Bronchial epithelial cell (primary cell): ENCODE results near the gene CBFA2T3. TPM values are rescaled to one million over a fixed set of nuclear protein-coding genes. Genes with fewer than 3 reads are reported as not detected.

Experiments used
- DNase-seq: peaks from one replicate; pipeline ENCODE4 v3.0.0-alpha.2; 2010; ENCODE audit warnings: low read depth
- FAIRE-seq: peaks from 2 replicates; lab custom pipeline; 2011; peaks lifted over from hg19 to GRCh38; lab: Jason Lieb, UNC
- H3K27me3 ChIP-seq: 2 replicates; pipeline ENCODE4 v1.5.1; 2011; ENCODE audit warnings: low read length; ENCODE audit not compliant: control insufficient read depth, insufficient read depth
- H3K36me3 ChIP-seq: 2 replicates; pipeline ENCODE4 v1.5.1; 2011; ENCODE audit warnings: low read length; ENCODE audit not compliant: control insufficient read depth, insufficient read depth
- H3K4me3 ChIP-seq: 2 replicates; pipeline ENCODE4 v1.5.1; 2011; ENCODE audit warnings: mild to moderate bottlenecking, low read depth, low read length, control low read depth
- CTCF ChIP-seq: IDR thresholded peaks from 2 replicates; pipeline ENCODE4 v1.5.1; 2011; ENCODE audit warnings: mild to moderate bottlenecking, moderate library complexity, low read length, control low read depth, inconsistent platforms; ENCODE audit not compliant: insufficient read depth, severe bottlenecking
- total RNA-seq: library from RNA; depleted of rRNA; stranded (reverse); fragments of >200 nt; gene quantifications from 2 replicates; pipeline ENCODE4 v1.2.1, GENCODE V29; 2014

Gene CBFA2T3
- total RNA-seq, 1 donor from 2014 or later, result 0.26 TPM

- peaks cover 7% of the 10 kb centered on the region for H3K27me3 ChIP-seq
- FAIRE-seq, result no peak
- H3K36me3 ChIP-seq, result no peaks in the 10 kb centered on the region
- DNase-seq, result no peak
- no peak overlapping the region for H3K4me3 ChIP-seq
- TF ChIP-seq CTCF, result no peak
Measured at GRCh38 chr16:88876942-88877526, 100.0 kb downstream of the CBFA2T3 start.

GRCh38 chr16:88875703-88876234, 101.2 kb downstream of the CBFA2T3 start:
- H3K36me3 ChIP-seq, result no peaks in the 10 kb centered on the region
- H3K27me3 ChIP-seq, result peaks cover 6% of the 10 kb centered on the region
- DNase-seq (no peak), FAIRE-seq (no peak)
- TF ChIP-seq CTCF, result no peak
- no peak overlapping the region for H3K4me3 ChIP-seq

GRCh38 chr16:88874938-88875599, 101.9 kb downstream of the CBFA2T3 start:
- Histone ChIP-seq H3K27me3 (peaks cover 6% of the 10 kb centered on the region), H3K36me3 (no peaks in the 10 kb centered on the region), H3K4me3 (no peak overlapping the region)
- DNase-seq (no peak), FAIRE-seq (no peak)
- no peak for TF ChIP-seq CTCF

GRCh38 chr16:88872650-88873331, 104.2 kb downstream of the CBFA2T3 start:
- no peak for FAIRE-seq
- no peak overlapping the region for H3K4me3 ChIP-seq
- TF ChIP-seq CTCF, result no peak
- DNase-seq, result no peak
- no peaks in the 10 kb centered on the region for H3K36me3 ChIP-seq
- H3K27me3 ChIP-seq, result peaks cover 9% of the 10 kb centered on the region

GRCh38 chr16:88871730-88872416, 105.1 kb downstream of the CBFA2T3 start:
- Histone ChIP-seq H3K4me3 (no peak overlapping the region), H3K27me3 (peaks cover 8% of the 10 kb centered on the region), H3K36me3 (no peaks in the 10 kb centered on the region)
- TF ChIP-seq CTCF, result no peak
- DNase-seq, result no peak
- FAIRE-seq, result no peak
